Measurements from ENCODE around the gene KLHDC8B. TPM values are rescaled to one million over a fixed set of nuclear protein-coding genes. Genes with fewer than 3 reads are reported as not detected.

Gene KLHDC8B
- 21.4 and 56.1 TPM in 2 replicates for total RNA-seq (2011; cell fraction: chromatin; rRNA removed; ENCODE audit: low replicate concordance)
- total RNA-seq (2011; cell fraction: nucleolus; rRNA removed): 52.7 and 60.5 TPM in 2 replicates
- 34.7 and 36.8 TPM in 2 replicates for total RNA-seq (2011; cell fraction: nucleoplasm; rRNA removed)
- total RNA-seq (2014; rRNA removed) (28.6 and 39.4 TPM in 2 replicates), total RNA-seq (2014; rRNA removed; fragmentation: Illumina TruSeq; extraction: Trizol) (23.3 and 25.2 TPM in 2 replicates), total RNA-seq (2015; rRNA removed; fragmentation: Illumina TruSeq; extraction: Trizol) (24.1 and 25.6 TPM in 2 replicates), total RNA-seq (2021) (32.9 and 34.1 TPM in 2 replicates), polyA plus RNA-seq (2011; rRNA removed) (33.9 and 34.8 TPM in 2 replicates), polyA plus RNA-seq (2014; fragmentation: Illumina TruSeq; extraction: Trizol) (24.1 and 30.4 TPM in 2 replicates), polyA plus RNA-seq (2014; fragmentation: Nextera tagmentation; extraction: Ambion mirVana) (1 to 10 TPM; 6.9 TPM), polyA plus RNA-seq (2014; rRNA removed) (20.2 and 25.5 TPM in 2 replicates), polyA minus RNA-seq (2011; rRNA and poly(A)+ RNA removed) (24.4 and 28.8 TPM in 2 replicates), Bru-seq, nascent RNA (percentile 68 among the genes with signal in this experiment), BruChase-seq, experiment 1, labeled RNA remaining after a 2-hour chase (percentile 62 among the genes with signal in this experiment), BruChase-seq, experiment 2, labeled RNA remaining after a 6-hour chase (percentile 68 among the genes with signal in this experiment)
- polyA plus RNA-seq (2011; cell fraction: cytosol; rRNA removed): 32.7 and 43.1 TPM in 2 replicates
- polyA plus RNA-seq (2011; cell fraction: nucleus; rRNA removed): 49.0 and 53.6 TPM in 2 replicates
- polyA plus RNA-seq (2012): 28.6 and 59.4 TPM in 2 replicates
- 15.7 and 18.0 TPM in 2 replicates for polyA minus RNA-seq (2011; cell fraction: cytosol; rRNA and poly(A)+ RNA removed)
- polyA minus RNA-seq (2011; cell fraction: nucleus; rRNA and poly(A)+ RNA removed): 20.1 and 28.9 TPM in 2 replicates
- long read RNA-seq, experiment 1, transcript KLHDC8B-201 (6 exons, 1,959 nt): major isoform, 50 of 123 reads
- long read RNA-seq, experiment 1, partial matches to known transcripts: 67 of 123 reads
- long read RNA-seq, experiment 1, other reads (novel, unspliced or antisense): 5 of 123 reads
- long read RNA-seq, experiment 2, transcript KLHDC8B-201 (6 exons, 1,959 nt): major isoform, 28 of 48 reads
- long read RNA-seq, experiment 2, partial matches to known transcripts: 9 of 48 reads
- long read RNA-seq, experiment 2, other reads (novel, unspliced or antisense): 11 of 48 reads
- long read RNA-seq, experiment 3, transcript KLHDC8B-201 (6 exons, 1,959 nt): major isoform, 24 of 36 reads
- long read RNA-seq, experiment 3, partial matches to known transcripts: 7 of 36 reads
- long read RNA-seq, experiment 3, other reads (novel, unspliced or antisense): 5 of 36 reads

GRCh38 chr3:49171119-49171774 lies at the start of gene KLHDC8B:
Gene KLHDC8B, plus strand, starts transcription at chr3:49171598. Its CDS starts 1,172 bp downstream, at chr3:49172770.
- no peaks in the 10 kb centered on the region; the same call in 1 of the 2 replicates for H4K20me1 ChIP-seq (replicated peaks; ENCODE audit: control insufficient read depth, insufficient read depth, low read length)
- ATAC-seq (peak; percentile 94), FAIRE-seq (peak; percentile 92), DNase-seq (ENCODE audit: extremely low read depth in 1 of 4, low spot score in 3 of 4) (peak; percentile 90 to 94 (median 92))
- H3K4me3 ChIP-seq: peak within 1 kb of the TSS; percentile 72
- peak within 1 kb of the TSS; percentile 84 for H3K4me2 ChIP-seq (ENCODE audit: insufficient read depth, low read length)
- under 1% methylated on average over 36 of the region's 57 CpGs for WGBS (ENCODE audit: insufficient coverage, low coverage, missing lambda C conversion rate)
- H3K9me1 ChIP-seq (ENCODE audit: control insufficient read depth, insufficient read depth, low read length): peaks cover 3% of the 10 kb centered on the region
- H3K9ac ChIP-seq (ENCODE audit: insufficient read depth in 1 of 2, low read depth in 2 of 2, low read length in 2 of 2): peak within 1 kb of the TSS; percentile 67 to 88
- peaks cover 38 to 57% of the 10 kb centered on the region in 2 experiments for H3K4me1 ChIP-seq (replicated peaks in 1 of 2; ENCODE audit: control insufficient read depth in 2 of 2, insufficient read depth in 2 of 2, low read length in 2 of 2)
- CTCF ChIA-PET (ENCODE audit: low intra/inter-chr PET ratio): no interaction called here
- in situ Hi-C loops (cut with MboI): loop anchor here (25.0 kb wide), 1 partner anchor 266 kb away; the partner anchor contains the start of gene NICN1
- H3K79me2 ChIP-seq (ENCODE audit: control insufficient read depth, insufficient read depth, low read length): peaks cover 30% of the 10 kb centered on the region
- POLR2A ChIA-PET: interaction anchor here (0.7 to 1.2 kb wide), 4 partner anchors 10 to 824 kb away, joined by 3 to 5 read pairs (median 3); no protein-coding TSS in a partner anchor
- peaks cover 5% of the 10 kb centered on the region; the same call in 1 of the 2 replicates for H3K9me3 ChIP-seq (replicated peaks; ENCODE audit: control insufficient read depth, insufficient read depth, low read depth, low read length)
- peak within 1 kb of the TSS; percentile 87 for H3K27ac ChIP-seq (ENCODE audit: extremely low read depth, low read depth, low read length)
- peaks cover 16% of the 10 kb centered on the region for H3K36me3 ChIP-seq (ENCODE audit: control insufficient read depth, insufficient read depth, low read length)
- intact Hi-C loops (cut with micrococcal nuclease): loop anchor here (5.0 kb wide), 4 partner anchors 66 to 276 kb away; partner anchors contain the start of genes C3orf62 and USP4
- no peaks in the 10 kb centered on the region for H3K27me3 ChIP-seq (ENCODE audit: control insufficient read depth in 2 of 2, insufficient read depth in 2 of 2, low read length in 2 of 2)
- H2AFZ ChIP-seq (ENCODE audit: low read depth, low read length): peak within 1 kb of the TSS; percentile 98
- no TSS peak for BruUV-seq (replicated peaks)
- TF ChIP-seq SP1 (CRISPR knock-in tag; IDR thresholded peaks at IDR 0.05) (peak; percentile 87), POLR2A (conservative IDR thresholded peaks at IDR 0.05) (peak; percentile 65; the same call in 1 of the 2 replicates), SRF (CRISPR knock-in tag; IDR thresholded peaks at IDR 0.05) (no peak), ZFP30 (CRISPR knock-in tag; IDR thresholded peaks at IDR 0.05; ENCODE audit: borderline replicate concordance) (no peak), GTF3C2 (IDR thresholded peaks at IDR 0.05; ENCODE audit: borderline replicate concordance, extremely low read depth, insufficient read length) (no peak), PHF20 (IDR thresholded peaks at IDR 0.05; ENCODE audit: partially characterized antibody) (peak; percentile 27), EGR1 (conservative IDR thresholded peaks at IDR 0.05) (peak; percentile 48), BHLHE40 (IDR thresholded peaks at IDR 0.05; ENCODE audit: low read length) (peak; percentile 96), MBD2 (IDR thresholded peaks at IDR 0.05; ENCODE audit: borderline replicate concordance, low read depth) (peak; percentile 49; the same call in 1 of the 2 replicates), GATAD2B (IDR thresholded peaks at IDR 0.05; ENCODE audit: borderline replicate concordance) (0 out of 2 replicates have a peak, but pooled peaks have one; percentile 29), L3MBTL2 (IDR thresholded peaks at IDR 0.05) (peak; percentile 87), TFE3 (CRISPR knock-in tag; IDR thresholded peaks at IDR 0.05) (no peak)

Measured in K562 (cell line).